ENCODE data around the gene MRPS24.
"Not testable (repeated sequence)": the region's sequence is repeated elsewhere in the genome, so short reads cannot be mapped to it uniquely, and the experiment has no call there.

MRPS24 gene

GRCh38 chr7:43869006-43869866 is at the start of gene MRPS24:
TSS of gene MRPS24 (minus strand) at chr7:43869517. CDS start at chr7:43869495, 22 bp downstream.
- DNase-seq (ENCODE audit: low spot score) = peak; percentile 98

DNA sequence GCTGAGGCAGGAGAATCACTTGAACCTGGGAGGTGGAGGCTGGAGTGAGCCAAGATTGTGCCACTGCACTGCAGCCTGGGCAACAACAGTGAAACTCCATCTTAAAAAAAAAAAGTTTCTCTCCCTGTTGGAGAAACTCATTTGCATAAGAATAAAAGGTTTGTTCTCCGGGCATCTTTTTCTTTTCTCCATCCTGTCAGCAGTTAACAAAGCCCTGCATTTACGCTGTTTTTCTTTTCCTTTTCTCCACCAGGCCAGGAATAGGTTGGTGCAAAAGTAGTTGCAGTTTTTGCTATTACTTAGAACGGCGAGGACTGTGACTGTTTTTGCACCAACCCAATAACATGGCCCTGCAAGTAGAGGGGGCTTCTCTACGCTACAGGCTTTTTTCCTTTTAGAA is 46.6 kb upstream of the MRPS24 start:
- no peak for DNase-seq (ENCODE audit: low spot score)

GRCh38 chr7:43914795-43915194 is 45.5 kb upstream of the MRPS24 start:
- no peak for DNase-seq (ENCODE audit: low spot score)

DNA sequence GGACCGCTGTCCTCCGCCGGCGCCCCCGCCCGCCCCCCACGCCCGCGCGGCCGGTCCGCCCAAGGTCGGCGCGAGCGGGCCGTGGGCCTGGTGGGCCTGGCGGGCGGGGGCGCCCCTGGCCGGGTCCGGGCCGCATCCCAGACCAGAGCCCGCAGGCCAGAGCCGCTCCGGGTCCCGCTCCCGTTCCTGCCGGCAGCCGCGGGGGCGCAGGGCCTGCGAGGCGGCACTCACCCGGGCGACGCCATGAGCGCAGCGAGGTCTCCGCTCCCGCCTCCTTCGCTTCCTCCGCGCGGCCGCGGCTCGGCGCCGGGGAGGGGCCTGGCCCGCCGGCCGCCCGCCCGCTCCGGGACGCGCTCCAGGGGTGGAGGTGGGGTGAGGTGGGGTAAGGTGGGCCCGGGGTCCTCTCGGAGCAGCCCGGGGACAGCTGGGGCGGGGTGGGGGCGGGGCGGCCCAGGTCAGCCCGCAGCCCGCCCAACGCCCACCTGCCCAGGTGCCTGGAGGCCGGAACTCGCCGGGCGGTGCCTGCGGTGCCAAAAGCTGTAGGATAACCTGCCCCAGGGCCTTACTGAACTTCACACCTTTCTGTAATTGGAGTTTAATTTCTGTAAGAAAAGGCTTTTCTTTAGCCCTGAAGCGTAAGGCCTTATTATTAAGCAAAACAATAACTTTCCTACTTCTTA is 37.2 kb upstream of the MRPS24 start, which contains the start of gene URGCP:
Gene URGCP (minus strand): TSS at position 266 of the 680 bp plus-strand sequence. CDS start 21 bp downstream, at position 245.
- peak; percentile 87 for DNase-seq (ENCODE audit: low spot score)

DNA sequence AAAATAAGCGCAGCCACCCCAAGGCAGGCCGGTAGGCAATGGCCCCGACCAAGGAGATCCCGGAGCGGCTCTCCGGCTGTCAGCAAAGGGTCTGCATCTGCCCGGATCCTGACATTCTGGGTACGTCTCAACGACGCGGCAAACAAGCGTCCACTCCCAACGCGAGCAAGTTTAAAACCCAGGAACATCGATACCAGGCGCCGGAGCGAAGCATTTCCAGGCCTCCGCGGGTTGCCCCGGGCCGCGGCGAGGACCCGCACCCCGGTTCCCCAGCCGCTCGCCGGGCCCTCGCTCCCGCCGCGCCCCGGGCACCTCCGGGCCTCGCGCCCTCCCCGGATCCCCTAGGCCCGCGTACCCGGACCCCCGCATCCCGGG is 36.6 kb upstream of the MRPS24 start:
- peak; percentile 73 for DNase-seq (ENCODE audit: low spot score)

GRCh38 chr7:43905209-43905946 is 36.1 kb upstream of the MRPS24 start:
- DNase-seq (ENCODE audit: low spot score) = peak; percentile 44

GRCh38 chr7:43904533-43905208 is 35.4 kb upstream of the MRPS24 start:
- no peak for DNase-seq (ENCODE audit: low spot score)

DNA sequence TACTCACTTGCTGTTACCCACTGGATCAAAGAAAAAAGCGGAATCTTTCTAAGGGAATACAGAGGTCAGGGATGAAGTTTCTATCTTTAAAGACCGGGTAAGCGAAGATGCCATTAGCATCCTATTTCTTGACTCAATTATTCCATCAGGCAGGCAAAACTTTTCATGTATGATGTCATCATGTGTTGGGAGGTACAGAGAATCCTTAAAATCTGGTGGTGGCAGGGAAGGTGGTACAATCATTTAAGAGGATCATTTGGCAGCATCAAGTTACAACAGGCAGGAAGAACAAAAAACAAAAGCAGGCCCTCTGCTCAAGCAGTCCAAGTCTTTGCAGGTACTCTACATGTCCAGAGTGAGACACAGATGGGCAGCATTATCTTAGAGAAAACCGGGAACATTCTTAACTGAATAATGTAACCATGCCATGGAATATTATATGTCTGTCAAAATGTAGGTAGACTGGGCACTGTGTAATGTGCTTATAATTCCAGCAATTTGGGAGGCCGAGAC is 33.3 kb upstream of the MRPS24 start:
- DNase-seq (ENCODE audit: low spot score) = no peak

DNA sequence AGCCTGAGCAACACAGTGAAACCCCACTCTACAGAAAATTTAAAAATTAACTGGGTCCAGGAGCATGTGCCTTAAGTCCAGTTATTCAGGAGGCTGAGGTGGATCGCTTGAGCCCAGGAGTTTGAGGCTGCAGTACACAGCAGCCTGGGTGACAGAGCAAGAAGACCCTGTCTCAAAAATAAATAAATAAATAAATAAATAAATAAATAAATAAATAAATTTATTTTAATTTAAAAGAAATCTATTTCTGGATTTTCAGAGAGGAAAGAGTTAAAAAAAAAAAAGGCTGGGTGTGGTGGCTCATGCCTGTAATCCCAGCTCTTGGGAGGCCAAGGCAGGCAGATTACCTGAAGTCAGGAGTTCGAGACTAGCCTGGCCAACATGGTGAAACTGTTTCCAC is 29.3 kb upstream of the MRPS24 start:
- DNase-seq (ENCODE audit: low spot score) = not testable (repeated sequence)

GRCh38 chr7:43895847-43896415 is 26.6 kb upstream of the MRPS24 start:
- no peak for DNase-seq (ENCODE audit: low spot score)

DNA sequence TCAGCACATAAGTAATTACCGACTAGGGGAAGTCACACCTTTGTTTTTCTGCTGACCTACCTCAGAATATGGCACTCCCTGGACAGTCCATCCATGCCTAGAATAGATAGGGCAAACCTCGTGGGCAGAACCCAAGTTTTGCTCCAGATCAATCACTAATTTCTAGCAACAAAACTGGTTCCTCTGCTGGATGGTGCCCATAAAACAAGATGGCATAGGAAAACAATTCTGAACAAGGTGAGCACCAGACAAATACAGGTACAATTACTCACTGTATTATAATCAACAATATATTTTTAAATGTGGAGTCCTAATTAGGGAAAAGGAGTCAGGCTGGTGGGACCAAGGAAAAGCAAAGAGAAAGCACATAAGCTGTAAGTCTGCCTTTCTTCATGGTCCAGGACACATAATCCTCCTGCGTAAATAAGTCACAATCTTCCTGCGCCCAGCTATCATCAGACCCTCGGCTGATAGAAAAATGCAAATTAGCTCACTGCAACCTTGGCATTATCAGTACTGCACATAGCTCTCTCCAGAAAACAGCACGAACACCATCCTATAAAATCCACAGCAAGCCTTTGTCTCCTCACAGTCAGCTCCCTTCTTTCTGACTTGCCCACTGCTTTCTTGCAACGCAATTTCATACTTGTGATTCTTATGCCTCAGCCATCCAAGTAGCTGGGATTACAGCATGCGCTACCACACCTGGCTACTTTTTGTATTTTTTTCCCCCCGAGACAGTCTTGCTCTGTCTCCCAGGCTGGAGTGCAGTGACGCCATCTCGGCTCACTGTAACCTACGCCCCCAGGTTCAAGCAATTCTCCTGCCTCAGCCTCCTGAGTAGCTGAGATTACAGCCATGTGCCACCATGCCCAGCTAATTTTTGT is 22.0 kb upstream of the MRPS24 start:
- DNase-seq (ENCODE audit: low spot score) = no peak

DNA sequence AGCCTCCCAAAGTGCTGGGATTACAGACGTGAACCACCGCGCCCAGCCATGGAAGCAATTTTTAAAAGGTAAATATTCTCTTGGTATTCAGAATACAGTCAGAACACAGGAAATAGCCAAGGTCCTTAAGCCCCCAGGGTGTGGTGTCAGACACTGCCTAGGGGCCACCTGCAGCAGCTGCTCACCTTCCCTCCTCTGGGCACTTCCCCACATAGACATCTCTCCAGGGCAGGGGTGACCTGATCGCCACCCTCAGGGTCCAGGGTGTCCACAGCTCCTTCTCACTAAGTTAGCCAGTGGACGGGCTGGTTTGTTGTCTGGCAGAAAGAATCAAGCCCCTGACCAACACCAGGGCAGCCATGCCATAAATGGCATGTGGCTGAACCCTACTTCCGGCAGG is 21.2 kb upstream of the MRPS24 start:
- DNase-seq (ENCODE audit: low spot score) = no peak

DNA sequence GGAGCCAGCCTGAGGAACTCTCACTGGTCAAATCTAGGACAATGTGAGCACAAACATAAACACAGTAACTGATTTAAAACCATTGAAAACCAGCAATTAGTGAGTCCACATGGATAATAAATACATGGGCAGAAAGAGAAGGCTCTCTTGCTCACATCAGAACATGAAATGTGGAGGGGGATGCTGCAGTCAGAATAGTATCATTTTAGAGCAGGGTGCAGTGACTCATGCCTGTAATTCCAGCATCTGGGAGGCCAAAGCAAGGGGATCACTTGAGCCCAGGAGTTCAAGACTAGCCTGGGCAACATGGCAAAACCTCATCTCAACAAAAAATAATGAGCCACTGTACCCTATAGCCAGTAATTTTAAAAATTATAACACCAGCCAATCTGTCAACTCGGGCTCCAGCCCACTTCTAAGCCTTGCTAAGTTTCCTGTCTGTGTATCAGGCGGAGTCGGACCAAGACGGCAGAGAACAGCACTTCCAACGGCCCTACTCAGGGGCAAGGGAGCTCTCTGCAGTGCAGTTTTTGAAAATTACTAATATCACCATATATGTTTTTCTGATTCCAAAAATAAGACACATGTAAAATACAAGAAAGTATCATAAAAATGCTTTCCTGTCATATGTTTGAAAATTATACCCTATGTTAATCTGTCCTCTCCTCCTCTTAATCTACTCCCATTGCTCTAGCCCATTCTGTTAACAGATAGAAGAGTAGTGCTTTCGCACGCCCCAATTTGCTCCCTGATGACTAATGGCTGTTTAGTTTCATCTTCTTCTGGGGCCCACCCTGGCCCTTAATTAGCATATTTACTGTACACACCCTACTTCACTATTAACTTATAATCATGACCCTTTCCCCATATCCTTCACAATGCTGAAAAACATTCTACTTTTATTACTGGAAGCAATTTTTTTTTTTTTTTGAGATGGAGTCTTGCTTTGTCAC is 20.0 kb upstream of the MRPS24 start:
- no peak for DNase-seq (ENCODE audit: low spot score)

DNA sequence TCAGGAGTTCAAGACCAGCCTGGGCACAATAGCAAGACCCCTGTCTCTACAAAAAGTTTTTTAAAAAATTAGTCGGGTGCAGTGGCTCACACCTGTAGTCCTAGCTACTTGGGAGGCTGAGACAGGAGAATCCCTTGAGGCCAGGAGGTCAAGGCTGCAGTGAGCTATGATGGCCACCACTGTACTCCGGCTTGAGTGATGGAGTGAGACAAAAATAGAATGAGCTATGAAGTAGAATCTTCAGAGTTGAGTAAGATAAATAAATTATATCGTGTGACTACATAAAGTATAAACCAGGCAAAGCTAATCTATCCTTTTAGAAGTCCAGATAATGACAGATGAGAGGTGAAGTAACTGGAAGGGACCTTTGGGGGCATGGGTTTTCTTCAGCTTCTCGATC is 15.3 kb upstream of the MRPS24 start:
- no peak for DNase-seq (ENCODE audit: low spot score)

DNA sequence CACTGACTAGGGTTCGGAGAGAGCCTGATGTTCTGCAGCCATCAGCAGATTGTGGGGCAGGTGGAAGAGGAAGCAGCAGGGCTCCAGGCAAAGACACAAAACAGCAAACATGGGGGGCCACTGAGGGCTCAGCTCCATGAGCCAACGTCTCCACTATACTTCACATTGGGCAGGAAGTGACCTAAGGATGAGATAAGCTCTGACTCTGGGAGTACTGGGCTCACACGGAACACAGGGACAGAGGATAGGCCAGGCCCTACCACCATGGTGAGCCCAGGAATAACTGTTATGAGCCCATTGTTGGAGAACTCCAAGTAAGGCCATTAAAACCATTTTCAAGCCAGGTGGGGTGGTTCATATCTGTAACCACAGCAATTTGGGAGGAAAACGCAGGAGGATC is 14.9 kb upstream of the MRPS24 start:
- no peak for DNase-seq (ENCODE audit: low spot score)

DNA sequence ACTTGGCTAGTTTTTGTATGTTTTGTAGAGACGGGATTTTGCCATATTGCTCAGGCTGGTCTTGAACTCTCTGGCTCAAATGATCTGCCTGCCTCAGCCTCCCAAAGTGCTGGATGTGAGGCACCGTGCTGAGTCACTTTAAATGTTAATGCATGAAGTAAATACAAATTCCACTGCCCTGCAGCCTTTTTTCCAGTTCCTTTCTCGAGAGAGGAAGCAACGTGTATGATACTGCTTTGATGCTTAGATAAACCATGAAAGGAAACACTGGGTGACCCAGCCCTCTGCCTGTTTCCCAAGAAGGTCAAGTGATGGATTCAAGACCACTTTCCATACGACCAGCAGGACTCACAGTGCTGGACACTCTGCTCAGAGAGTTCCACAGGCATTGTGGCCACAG is 11.3 kb upstream of the MRPS24 start:
- no peak for DNase-seq (ENCODE audit: low spot score)

- no peak for DNase-seq (ENCODE audit: low spot score)
Measured at GRCh38 chr7:43879477-43879876, 10.2 kb upstream of the MRPS24 start.

GRCh38 chr7:43878867-43879266 is 9.6 kb upstream of the MRPS24 start:
- DNase-seq (ENCODE audit: low spot score) = no peak
